ENCODE data around the gene MKKS. TPM values are rescaled to one million over a fixed set of nuclear protein-coding genes. Genes with fewer than 3 reads are reported as not detected.

The MKKS gene
- total RNA-seq, 1 experiment from 2014 or later, result 10.6 TPM

DNA sequence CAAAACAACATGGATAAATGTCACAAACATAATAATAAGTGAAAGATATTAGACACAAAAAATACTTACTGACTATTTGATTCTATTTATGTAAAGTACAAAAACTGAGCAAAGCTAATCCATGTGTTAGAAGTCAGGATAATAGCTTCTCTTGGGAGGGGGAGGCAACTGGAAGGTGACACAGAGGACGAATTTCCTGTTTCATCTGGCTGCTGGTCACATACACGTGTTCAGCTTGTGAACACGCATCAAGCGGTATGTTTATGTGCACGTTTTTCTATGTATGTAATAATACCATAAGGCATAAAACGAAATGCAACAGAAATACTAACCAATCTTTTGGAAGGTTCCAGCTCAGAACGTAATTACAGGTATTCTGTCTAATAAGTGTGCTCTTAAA, 54.3 kb downstream of the MKKS start:
- TF ChIP-seq, protein P1, sequence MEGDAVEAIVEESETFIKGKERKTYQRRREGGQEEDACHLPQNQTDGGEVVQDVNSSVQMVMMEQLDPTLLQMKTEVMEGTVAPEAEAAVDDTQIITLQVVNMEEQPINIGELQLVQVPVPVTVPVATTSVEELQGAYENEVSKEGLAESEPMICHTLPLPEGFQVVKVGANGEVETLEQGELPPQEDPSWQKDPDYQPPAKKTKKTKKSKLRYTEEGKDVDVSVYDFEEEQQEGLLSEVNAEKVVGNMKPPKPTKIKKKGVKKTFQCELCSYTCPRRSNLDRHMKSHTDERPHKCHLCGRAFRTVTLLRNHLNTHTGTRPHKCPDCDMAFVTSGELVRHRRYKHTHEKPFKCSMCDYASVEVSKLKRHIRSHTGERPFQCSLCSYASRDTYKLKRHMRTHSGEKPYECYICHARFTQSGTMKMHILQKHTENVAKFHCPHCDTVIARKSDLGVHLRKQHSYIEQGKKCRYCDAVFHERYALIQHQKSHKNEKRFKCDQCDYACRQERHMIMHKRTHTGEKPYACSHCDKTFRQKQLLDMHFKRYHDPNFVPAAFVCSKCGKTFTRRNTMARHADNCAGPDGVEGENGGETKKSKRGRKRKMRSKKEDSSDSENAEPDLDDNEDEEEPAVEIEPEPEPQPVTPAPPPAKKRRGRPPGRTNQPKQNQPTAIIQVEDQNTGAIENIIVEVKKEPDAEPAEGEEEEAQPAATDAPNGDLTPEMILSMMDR (conservative IDR thresholded peaks at IDR 0.05), result no peak
- H2BK12ac ChIP-seq (ENCODE audit: insufficient read length, low read depth, low read length), result no peak overlapping the region
- H3K4me1 ChIP-seq (ENCODE audit: insufficient read depth, low read length), result no peaks in the 10 kb centered on the region
- H3K23ac ChIP-seq (ENCODE audit: insufficient read length, low read depth, low read length), result no peak overlapping the region
- no peak overlapping the region for H2BK15ac ChIP-seq (ENCODE audit: low read depth, low read length)
- no CpG with 5 or more reads among the region's 7 CpGs for WGBS (ENCODE audit: extremely low coverage, insufficient read length, low lambda C conversion rate)
- no peaks in the 10 kb centered on the region for H3K79me2 ChIP-seq (ENCODE audit: insufficient read depth, low read length)
- H3K9me3 ChIP-seq (ENCODE audit: control insufficient read depth, low read depth, low read length), result peaks cover 14% of the 10 kb centered on the region
- H2BK120ac ChIP-seq (ENCODE audit: low read depth, low read length, poor library complexity, severe bottlenecking), result no peak overlapping the region
- no peak overlapping the region for H2BK5ac ChIP-seq (ENCODE audit: insufficient read length, low read length)
- DNase-seq, result no peak
- H3T11ph ChIP-seq (ENCODE audit: low read length), result no peak overlapping the region
- H3K27ac Mint-ChIP-seq, result no peak overlapping the region
- H3K18ac ChIP-seq (ENCODE audit: insufficient read length, low read depth, low read length), result no peak overlapping the region
- no peaks in the 10 kb centered on the region for H3K79me1 ChIP-seq (ENCODE audit: insufficient read depth, low read depth, low read length, poor library complexity, severe bottlenecking)
- no peaks in the 10 kb centered on the region for H4K20me1 ChIP-seq (ENCODE audit: control insufficient read depth, insufficient read depth, insufficient read length)
- H3K36me3 Mint-ChIP-seq (ENCODE audit: insufficient read depth in 1 of 3, low read depth in 3 of 3), result peaks cover 11 to 16% (median 15%) of the 10 kb centered on the region in 3 experiments
- peaks cover 17 to 25% of the 10 kb centered on the region in 2 experiments for H3K9me3 Mint-ChIP-seq
- no peak overlapping the region for H4K5ac ChIP-seq (ENCODE audit: insufficient read length, low read depth, low read length)
- H2AK5ac ChIP-seq (ENCODE audit: insufficient read length, low read length), result no peak overlapping the region
- H3K27me3 ChIP-seq (ENCODE audit: insufficient read depth, low read length), result no peaks in the 10 kb centered on the region
- no peak overlapping the region for H3K4me2 ChIP-seq (ENCODE audit: insufficient read depth, insufficient read length, low read length)
- H4K8ac ChIP-seq (replicated peaks; ENCODE audit: insufficient read length, low read depth, low read length), result no peak overlapping the region
- H3K14ac ChIP-seq (ENCODE audit: insufficient read depth, low read length), result no peak overlapping the region
- no peak overlapping the region for H3K4ac ChIP-seq (ENCODE audit: low read depth, low read length)
- no peaks in the 10 kb centered on the region for H3K23me2 ChIP-seq (ENCODE audit: insufficient read length, low read depth, low read length, poor library complexity, severe bottlenecking)
- H3K27ac ChIP-seq (ENCODE audit: insufficient read length, low read depth, low read length), result no peak overlapping the region
- no peaks in the 10 kb centered on the region for H3K27me3 Mint-ChIP-seq (ENCODE audit: low read depth)
- no peak overlapping the region for H2AFZ ChIP-seq (ENCODE audit: low read length)
- H3K4me3 Mint-ChIP-seq, result no peak overlapping the region
- no peak overlapping the region for H3K9ac ChIP-seq (ENCODE audit: extremely low read depth, insufficient read length, low read length)
- no peak overlapping the region for H3K56ac ChIP-seq (ENCODE audit: insufficient read length, low read depth, low read length)
- H4K91ac ChIP-seq (ENCODE audit: insufficient read length, low read depth, low read length), result no peak overlapping the region
- peaks cover 0 to 8% of the 10 kb centered on the region in 2 experiments; a peak in 2 of 4 replicates for H3K4me1 Mint-ChIP-seq
- no peak overlapping the region for H2BK20ac ChIP-seq (ENCODE audit: low read depth, low read length, poor library complexity, severe bottlenecking)
